Middle frontal gyrus (tissue), 1 donor: Measurements from ENCODE around the gene TRPV4.

ENCODE experiments used
- DNase-seq: peaks from one replicate; pipeline ENCODE4 v3.0.0-alpha.2; 2015; ENCODE audit warnings: low spot score; ENCODE audit errors: extremely low spot score

The TRPV4 gene

DNA sequence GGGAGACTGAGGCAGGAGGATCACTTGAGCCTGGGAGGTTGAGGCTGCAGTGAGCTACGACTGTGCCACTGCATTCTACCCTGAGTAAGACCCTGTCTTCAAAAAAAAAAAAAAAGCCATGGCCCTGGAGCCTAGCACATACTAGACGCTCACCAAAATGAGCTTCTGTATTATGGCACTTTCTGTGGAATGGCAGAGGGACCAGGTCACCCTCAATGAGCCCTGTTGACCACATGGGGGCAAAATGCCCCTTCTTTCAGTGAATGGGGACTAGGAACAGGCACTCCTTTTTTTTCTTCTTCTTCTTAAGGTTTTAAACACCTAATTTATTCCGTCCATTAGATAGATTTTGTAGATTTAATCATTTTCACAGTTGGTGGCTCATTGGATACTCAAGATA is 69.1 kb downstream of the TRPV4 start:
- no peak for DNase-seq

DNA sequence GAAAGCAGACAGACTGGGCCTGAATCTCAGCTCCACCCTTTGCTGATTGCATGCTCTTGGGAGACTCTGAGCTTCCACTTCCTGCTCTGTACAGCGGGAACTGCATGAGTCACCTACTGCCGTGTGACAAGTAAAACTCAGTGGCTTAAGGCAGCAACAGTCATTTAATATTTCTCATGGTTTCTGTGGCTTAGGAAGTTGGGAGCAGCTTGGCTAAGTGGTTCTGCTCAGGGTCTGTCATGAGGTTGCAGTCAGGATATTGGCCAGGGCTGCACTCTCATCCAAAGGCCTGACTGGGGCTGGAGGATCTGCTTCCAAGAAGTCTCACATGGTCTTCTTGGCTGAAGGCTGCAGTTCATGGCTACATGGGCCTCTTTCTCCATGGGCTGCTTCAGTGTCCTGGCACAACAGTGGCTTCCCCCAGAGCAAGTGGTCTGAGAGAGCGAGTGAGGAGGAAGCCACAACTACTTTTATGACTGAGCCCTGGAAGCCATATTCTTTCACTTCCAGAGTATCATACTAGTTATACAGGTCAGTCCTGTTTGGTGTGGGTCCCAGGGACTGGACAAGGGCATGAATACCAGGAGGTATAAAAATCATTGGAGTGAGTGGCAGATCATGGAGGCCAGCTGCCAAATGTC is 69.9 kb downstream of the TRPV4 start:
- no peak for DNase-seq

DNA sequence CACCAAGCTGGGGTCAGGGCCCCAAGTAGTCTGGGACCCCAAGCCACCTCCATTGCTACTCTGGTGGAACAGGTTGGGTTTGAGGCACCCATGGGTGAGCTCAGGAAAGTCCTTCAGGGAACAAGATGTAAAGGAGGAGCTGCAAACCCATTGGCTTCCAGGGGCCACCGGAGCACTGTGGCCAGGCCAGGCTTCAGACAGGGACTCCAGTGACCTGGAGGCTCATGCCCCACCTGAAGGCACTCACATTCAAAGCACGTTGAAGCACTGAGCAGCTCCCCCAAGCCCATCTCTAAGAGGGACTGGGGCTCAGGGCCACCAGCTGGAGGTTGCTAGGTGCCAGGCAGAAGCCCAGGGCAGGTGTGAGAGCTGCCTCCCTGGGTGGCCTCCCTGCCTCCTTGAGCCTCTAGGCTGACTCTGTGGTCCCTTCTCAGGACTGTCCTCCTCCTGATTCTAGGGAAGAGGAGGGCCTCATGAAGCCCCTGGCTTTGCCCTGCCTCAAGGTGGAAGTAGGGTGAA is 70.5 kb downstream of the TRPV4 start:
- DNase-seq: no peak

DNA sequence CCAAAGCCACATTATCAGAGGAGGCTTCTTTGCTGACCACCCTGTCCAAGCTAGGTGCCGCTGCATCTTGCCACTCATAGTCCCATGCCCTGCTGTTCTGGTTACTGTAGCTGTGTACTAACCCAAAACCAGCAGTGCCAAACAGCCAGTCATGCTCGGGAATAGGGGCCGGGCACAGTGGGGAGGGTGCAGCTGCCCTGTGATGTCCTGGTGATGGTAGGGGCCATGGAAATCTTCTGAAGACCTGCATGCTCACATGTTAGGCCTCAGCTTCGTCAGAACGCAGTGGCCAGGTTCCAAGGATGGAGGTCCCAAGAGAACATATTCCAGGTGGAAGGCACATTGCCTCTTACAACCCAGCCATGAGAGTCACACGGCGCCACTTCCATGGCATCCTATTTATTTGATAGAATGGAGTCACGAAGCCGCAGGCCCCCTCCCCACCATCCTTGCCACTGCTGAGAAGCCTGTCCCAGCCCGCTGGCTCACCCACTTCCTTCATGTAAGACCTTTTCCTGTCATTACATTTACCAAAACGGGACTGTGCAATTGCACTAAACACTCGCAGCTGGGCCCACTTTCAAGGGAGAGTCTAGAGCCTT is 71.0 kb downstream of the TRPV4 start:
- DNase-seq: no peak

DNA sequence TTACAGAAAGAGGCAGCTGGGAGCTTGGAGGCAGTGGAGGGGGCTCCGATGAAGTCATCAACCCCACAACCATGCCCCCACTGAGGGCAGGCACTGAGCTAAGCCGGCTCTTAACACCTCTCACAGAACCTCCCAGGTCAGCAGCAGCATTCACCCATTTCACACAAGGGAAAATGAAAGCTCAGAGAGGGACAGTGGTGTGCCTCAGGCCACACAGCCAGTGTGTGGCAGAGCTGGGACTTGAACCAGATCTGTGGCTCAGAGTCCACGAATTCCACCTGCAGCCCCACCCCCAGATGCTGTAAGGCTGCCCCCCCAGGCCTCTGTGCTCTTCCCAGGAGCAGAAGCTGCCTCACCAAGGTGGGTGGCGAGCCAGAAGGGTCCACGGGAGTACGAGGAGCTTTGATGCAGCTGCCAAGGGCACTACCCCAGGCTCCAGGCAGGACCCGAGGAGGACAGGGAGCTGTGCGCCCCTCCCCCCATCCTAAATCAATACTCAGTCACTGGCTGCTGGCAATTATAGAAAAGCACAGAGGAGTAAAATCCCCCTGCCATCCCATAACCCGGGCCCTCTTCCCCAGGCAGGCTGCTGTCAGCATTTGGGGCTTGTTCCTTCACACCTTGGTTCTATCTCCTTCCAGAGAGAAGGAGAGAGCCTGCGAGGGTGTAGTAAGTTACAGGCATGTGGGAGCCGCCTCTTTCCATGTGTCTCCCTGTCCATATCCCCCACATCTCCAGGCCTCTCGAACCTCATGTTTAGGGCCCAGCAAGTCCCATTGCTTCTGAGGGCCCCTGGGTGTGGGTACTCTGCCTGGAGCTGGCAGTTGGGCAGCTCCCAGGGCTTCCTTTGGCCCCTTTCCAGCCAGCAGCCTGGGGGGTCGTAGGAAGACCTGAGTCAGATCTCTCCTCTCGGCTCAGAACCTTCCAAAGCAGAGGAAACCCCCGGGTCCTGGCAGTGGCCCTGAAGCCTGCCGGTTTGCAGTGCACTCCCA is 72.0 kb downstream of the TRPV4 start:
- DNase-seq: no peak

DNA sequence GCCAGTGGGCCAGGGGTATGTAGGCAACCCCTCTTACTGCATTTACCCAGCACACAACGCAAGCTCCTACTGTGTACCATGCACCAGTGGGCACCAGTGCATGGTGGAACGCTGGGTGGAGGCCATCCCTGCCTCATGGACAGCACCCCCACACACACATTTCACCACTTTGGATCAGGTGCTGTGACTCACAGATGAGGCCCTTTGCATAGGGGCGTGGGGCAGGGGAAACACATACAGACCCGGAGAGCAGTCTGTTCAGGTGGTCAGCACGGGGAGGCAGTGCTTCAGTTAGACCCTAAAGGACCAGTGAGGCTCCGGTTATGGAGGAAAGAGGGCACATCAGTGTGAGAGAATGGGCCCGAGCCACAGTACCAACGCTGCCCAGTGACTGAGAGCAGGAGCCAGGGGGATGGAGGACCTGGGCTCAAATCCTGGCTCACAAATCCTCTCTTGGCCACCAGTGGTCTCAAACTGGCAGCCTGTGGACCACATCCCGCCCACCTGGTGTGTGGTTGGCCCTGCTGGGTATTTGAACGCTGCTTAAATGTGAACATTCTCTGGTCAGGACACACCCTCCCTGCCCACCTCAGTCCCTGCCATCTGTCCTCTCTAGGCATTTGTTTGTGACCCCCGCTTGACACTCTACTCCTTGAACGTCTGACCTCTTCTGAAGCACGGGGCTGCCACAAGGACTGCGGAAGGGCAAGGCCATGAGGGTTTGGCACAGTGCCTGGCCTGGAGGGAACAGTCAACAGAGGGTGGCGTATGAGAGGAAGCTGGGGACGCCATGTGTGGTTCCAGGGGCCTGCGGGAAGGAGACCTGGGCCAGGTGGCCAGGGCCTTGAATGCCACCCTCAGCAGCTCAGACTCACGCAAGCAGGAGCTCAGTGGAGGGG is 72.9 kb downstream of the TRPV4 start:
- DNase-seq: no peak

DNA sequence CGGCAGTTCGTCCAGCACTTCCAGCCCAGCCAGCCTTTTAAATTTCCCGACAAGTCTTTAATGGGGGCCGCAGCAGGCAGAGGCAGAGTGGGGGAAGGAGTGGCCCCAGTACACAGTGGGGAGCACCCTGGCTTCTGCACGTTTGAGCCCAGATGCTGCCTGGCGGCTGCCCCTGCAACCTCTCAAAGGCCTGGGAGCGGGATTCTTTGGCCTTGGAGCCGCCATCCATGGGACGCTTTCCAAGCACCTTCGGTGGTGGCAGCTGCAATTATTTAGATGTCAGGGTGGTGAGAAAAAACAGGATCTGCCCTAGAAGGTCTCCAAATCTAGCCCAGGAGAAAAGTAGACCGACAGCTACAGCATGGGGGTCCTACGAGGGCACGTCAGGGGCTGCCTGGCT is 73.6 kb downstream of the TRPV4 start:
- DNase-seq: no peak

DNA sequence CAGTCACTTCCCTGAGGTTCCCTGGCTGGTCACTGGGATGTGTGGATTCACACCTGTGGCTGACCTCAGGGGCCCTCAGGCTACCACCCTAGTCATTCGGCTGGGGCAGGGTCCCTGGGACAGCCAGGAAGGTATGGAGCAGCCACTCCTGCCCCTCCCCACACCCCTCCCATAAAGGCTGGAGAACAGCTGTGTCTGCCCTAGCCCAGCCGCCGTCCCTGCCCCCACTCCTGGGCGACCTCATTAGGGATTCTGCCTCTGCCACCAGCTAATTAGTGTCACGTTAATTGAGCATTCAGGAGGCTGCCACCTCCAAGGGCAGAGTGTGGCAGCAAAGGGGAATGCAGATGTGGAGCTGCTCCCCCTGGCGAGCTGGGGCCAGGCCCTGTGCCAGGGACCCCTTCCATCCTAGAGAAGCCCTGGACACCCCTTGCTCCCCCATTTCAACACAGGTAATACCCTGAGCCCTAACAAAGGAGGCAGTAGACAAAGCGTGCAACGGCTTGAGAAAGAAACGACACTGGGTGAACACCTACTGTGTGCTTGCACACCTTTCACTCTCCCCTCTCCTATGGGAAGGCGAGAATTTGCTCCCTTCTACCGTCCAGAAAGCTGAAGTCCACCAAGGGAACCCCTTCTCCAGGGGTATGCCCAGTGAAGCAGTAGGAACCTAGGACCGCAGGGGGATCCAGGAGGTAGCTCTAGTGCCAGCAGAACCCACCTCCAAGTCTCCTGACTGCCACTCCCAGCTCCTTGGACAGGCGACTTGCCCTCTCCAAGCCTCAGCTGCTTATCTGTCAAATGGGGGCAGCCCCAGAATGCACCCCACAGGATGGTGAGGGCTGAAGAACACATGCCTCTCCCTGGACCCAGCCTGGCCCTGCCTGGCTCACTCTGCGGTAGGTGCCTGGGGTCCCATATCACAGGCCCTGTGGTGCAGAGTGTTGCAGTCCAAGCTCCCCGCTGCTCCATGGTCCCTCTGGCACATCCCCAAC is 74.5 kb downstream of the TRPV4 start:
- DNase-seq: no peak

DNA sequence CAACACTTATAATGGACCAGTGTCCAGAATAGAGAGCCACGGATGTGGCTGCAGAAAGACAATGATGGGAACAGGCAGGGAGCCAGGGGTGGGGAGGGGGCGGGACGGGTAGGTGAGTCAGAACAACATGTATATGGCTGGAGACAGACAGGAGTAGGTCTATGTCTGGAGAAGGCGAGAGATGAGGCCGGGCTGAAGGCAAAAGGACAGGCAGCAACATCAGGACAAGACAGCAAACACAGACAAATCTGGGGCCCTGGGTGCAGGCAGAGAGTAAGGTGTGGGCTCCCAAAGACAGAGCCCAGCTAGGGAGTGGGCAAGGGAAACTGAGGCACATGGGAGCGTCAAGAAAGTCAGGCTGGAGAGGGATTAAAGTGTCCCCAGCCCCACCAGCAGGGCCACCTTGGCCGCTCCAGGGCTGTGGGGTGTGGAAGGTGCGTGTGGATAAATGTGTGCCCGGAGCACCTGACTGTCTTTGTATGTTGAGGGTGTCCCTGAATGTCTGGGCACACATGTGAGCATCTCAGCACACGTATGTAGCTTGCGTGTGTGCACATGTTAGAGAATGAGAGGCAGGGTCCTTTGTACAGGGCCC is 75.4 kb downstream of the TRPV4 start:
- no peak for DNase-seq

DNA sequence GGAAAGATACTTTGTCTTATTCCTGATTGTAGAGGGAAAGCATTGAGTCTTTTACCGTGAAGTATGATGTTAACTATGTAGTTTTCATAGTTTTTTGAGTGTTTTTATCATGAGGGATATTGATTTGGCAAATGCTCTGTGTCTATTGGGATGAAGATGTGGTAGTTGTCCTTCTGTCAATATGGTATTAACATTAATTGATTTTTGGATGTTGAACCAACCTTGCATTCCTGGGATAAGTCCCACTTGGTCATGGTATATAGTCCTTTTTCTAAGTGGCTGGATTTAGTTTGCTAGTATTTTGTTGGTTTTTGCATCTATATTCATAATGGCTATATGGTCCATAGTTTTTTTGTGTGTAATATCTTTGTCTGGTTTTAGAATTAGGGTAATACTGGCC is 76.7 kb downstream of the TRPV4 start:
- DNase-seq: no peak

DNA sequence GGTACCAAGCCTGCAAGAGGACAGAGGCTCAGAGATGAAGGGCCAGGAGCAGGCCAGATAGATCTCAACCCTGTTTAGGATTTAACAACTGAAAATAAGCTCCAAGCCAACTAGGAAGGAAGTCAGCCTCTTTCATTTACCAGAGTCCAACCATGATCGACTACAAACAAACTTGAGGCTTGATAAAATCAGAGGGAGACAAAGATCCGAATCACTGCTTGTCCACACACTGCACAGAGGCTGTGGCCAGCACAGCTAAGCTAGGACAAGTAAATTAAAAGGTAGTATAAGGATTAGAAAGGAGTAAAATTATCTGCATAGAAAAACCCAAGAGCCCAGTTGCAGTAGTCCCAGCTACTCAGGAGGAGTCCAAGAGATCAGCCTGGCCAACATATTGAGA is 79.2 kb downstream of the TRPV4 start:
- no peak for DNase-seq

DNA sequence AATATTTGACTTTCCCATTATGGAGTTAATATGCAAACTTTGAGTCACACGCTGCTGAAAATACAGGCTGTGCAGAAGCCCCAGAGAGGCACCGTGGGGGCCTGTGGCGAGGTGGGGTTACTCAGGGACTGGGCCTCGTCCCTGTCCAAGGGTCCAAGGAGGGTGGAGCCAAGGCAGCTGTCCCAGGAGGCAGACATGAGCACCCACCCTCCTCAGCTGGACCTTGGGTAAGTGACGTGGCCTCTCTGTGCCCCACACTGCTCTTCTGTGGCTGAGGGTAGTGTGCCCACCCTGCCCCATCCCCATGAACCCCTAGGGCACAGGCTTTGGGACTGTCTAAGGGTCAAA is 80.2 kb downstream of the TRPV4 start:
- no peak for DNase-seq

DNA sequence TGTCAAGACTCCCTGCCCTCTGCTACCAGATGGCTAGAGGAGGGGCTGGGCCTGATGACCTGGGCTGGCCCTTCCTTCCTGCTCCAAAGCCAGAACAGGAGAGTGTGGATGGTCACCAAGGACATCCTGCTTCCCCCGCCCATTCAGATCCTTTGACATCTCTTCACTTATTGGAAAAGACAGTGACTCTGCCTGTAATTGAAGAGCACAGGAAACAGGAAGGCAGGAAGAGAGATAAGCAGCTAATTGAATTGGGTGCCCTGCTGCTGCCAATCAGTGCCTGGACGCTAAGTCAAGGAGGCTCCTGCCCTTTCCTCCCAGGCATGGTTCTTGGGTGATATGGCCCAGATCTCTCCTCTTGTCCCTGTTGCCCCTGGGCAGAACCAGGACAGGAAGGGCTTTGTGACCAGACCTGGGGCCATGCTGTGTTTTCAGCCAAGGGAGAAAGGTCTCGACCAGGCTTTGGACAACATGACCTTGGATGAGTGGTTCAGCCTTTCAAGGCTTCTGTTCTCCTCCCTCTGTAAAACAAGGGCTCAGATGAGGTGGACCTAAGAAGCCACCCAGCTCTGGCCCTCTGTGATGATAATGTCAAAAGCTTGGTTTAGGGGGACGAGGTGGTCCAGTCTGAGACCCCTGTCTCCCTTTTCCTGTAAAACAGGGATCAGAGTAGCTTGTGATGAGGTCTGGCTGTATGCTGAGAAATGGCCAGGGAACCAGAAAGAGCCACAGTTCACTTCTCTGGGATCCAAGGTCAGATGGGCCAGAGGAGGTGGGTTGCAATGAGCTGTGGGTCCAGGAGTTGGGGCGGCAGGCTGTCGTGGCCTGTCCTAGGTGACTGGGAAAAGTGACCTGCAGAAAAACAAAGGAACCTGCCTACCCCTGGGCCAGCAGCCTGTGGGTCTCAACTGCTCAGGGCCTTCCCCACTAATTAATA is 80.8 kb downstream of the TRPV4 start:
- no peak for DNase-seq

DNA sequence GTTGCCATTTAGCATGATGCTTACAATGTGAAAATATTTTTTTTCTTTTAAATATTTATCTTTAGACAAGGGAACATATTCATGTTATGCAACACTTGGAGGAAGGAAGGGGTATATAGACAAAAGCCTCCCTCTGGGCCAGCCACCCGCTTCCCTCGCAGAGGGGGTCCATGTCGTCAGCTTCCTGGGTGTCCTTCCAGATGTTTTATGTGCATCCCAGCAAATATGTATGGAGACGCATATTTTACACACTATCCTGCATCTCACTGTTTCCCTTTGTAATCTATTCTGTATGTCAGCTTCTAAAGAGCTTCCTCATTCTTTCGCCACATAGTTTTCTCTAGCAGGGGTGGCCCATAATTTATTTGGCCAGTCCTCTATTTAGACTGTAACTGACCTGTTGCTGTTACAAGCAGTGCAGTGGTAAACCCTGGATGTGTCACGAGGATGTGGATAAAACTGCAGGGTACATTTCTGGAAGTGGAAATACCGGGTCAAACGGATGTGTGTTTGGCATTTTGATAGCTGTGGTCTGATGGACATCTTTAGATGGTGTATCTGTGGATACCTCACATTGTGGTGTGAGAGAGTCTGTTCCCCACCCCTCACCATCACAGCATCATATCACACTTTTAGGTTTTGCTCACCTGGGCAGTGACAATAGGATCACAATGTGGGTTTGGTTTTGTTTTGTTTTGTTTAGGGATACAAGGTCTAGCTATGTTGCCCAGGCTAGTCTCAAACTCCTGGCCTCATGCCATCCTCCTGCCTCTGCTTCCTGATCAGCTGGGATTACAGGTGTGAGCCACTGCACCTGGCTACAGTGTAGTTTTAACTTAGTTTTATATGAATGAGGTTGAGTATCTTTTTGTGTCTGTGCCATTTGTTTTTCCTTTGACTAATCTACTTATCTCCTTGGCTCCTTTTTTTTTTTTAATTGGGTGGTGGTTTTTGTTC is 87.9 kb downstream of the TRPV4 start:
- no peak for DNase-seq

DNA sequence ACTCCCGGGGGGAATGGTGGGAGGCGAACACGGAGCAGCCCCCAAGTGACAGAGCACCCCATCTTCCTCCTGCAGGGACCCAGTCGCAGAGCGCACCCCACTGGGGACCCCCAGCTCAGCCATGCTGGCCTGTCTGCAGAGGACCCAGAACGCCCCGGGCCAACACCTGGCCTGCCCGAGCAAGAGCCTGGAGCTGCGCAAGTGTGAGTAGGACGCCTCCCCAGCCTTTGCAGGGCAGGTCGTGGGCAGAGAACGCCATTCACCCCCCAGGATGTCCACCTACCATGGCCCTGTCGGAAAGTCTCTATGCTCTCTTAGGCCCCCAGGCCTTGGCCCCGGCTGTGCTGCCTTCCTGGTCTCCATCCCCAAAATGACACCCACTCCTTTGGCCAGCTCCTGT is 89.2 kb downstream of the TRPV4 start:
- DNase-seq: no peak

DNA sequence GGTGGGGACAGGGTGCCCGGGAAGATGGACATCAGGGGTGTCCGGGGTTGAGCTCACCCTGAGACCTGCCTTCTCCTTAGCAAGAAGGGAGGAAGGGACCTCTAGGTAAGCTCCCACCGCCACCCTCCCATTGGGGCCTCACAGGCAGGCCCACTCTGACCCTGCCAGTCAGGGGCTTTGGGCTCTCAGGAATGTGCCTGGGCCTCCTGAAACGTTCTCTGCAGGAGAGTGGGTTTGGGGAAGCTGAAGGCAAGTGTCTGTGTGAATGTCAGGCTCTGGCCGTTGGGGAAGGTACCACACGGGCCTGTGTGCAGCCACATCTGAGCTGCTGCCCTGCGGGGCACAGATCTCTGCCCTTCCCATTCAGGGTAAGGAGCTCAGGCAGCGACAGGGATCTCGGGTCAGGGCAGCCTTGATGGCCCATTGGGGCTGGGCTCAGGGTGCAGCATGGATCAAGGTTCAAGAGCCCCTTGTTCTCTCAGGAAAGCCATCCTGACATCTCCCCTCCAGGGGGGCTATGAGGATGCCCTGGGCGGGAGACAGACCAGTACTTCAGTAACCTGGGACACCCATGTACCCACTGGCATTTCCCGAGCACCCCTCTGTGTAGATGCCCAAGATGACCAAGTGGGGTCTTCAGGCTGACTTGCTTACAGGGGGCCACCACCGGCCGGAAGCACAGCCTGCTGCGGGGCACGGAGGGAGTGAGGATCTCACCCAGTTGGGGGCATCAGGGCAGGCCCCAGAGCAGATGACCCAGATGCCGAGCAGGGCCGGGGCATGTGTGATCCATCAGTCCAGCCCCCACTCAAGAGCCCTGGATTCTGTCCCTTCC is 89.9 kb downstream of the TRPV4 start:
- DNase-seq: no peak
